Measurements from ENCODE around the gene NCAPG.

Gene NCAPG

GRCh38 chr4:17773135-17773698 is 37.6 kb upstream of the NCAPG start:
- H3K9ac ChIP-seq (ENCODE audit: low read depth, low read length): no peak overlapping the region
- 93% methylated on average over 10 of the region's 10 CpGs for WGBS
- no peaks in the 10 kb centered on the region for H3K9me3 ChIP-seq (ENCODE audit: insufficient read depth, low read depth, low read length)
- no peaks in the 10 kb centered on the region for H3K4me1 ChIP-seq (ENCODE audit: insufficient read depth, low read length)
- H3K27ac ChIP-seq (ENCODE audit: low read depth, low read length): no peak overlapping the region
- peaks cover 3% of the 10 kb centered on the region; the same call in 1 of the 2 replicates for H3K27me3 ChIP-seq (ENCODE audit: insufficient read depth, low read length)
- no peaks in the 10 kb centered on the region for H3K36me3 ChIP-seq (ENCODE audit: insufficient read depth, low read length)
- no peak overlapping the region for H3K4me3 ChIP-seq (ENCODE audit: low read length)

GRCh38 chr4:17778431-17778830 is 32.3 kb upstream of the NCAPG start:
- no peaks in the 10 kb centered on the region for H3K36me3 ChIP-seq (ENCODE audit: insufficient read depth, low read length)

GRCh38 chr4:17780501-17781299 is 30.1 kb upstream of the NCAPG start:
- WGBS: 23% methylated on average over 31 of the region's 31 CpGs
- Histone ChIP-seq H3K36me3 (ENCODE audit: insufficient read depth, low read length) (no peaks in the 10 kb centered on the region), H3K27me3 (ENCODE audit: insufficient read depth, low read length) (peaks cover 60% of the 10 kb centered on the region), H3K9ac (ENCODE audit: low read depth, low read length) (peak overlapping the region; percentile 37), H3K9me3 (ENCODE audit: insufficient read depth, low read depth, low read length) (no peaks in the 10 kb centered on the region), H3K4me1 (ENCODE audit: insufficient read depth, low read length) (peaks cover 6% of the 10 kb centered on the region; the same call in 1 of the 2 replicates), H3K27ac (ENCODE audit: low read depth, low read length) (no peak overlapping the region), H3K4me3 (ENCODE audit: low read length) (peak overlapping the region; percentile 54)

More at GRCh38 chr4:17778431-17778830, 32.3 kb upstream of the NCAPG start:
- 90% methylated on average over 3 of the region's 3 CpGs for WGBS
- no peak overlapping the region for H3K27ac ChIP-seq (ENCODE audit: low read depth, low read length)
- no peak overlapping the region for H3K9ac ChIP-seq (ENCODE audit: low read depth, low read length)
- no peak overlapping the region for H3K4me3 ChIP-seq (ENCODE audit: low read length)
- H3K9me3 ChIP-seq (ENCODE audit: insufficient read depth, low read depth, low read length): no peaks in the 10 kb centered on the region
- H3K4me1 ChIP-seq (ENCODE audit: insufficient read depth, low read length): peaks cover 6% of the 10 kb centered on the region; the same call in 1 of the 2 replicates
- H3K27me3 ChIP-seq (ENCODE audit: insufficient read depth, low read length): peaks cover 53% of the 10 kb centered on the region

GRCh38 chr4:17781300-17782287 is 29.2 kb upstream of the NCAPG start, which contains the start of gene FAM184B:
Gene FAM184B, minus strand, starts transcription at chr4:17781621. Its CDS starts 322 bp downstream, at chr4:17781299.
- WGBS: 2% methylated on average over 82 of the region's 82 CpGs
- Histone ChIP-seq H3K27me3 (ENCODE audit: insufficient read depth, low read length) (peaks cover 60% of the 10 kb centered on the region), H3K36me3 (ENCODE audit: insufficient read depth, low read length) (no peaks in the 10 kb centered on the region), H3K27ac (ENCODE audit: low read depth, low read length) (no peak within 1 kb of the TSS), H3K4me1 (ENCODE audit: insufficient read depth, low read length) (peaks cover 6% of the 10 kb centered on the region; the same call in 1 of the 2 replicates), H3K4me3 (ENCODE audit: low read length) (peak within 1 kb of the TSS; percentile 54), H3K9me3 (ENCODE audit: insufficient read depth, low read depth, low read length) (no peaks in the 10 kb centered on the region), H3K9ac (ENCODE audit: low read depth, low read length) (peak within 1 kb of the TSS; percentile 37)

GRCh38 chr4:17785858-17786257 is 24.9 kb upstream of the NCAPG start:
- Histone ChIP-seq H3K4me1 (ENCODE audit: insufficient read depth, low read length) (no peaks in the 10 kb centered on the region; the same call in 1 of the 2 replicates), H3K36me3 (ENCODE audit: insufficient read depth, low read length) (no peaks in the 10 kb centered on the region), H3K9ac (ENCODE audit: low read depth, low read length) (no peak overlapping the region), H3K4me3 (ENCODE audit: low read length) (no peak overlapping the region), H3K27ac (ENCODE audit: low read depth, low read length) (no peak overlapping the region), H3K27me3 (ENCODE audit: insufficient read depth, low read length) (peaks cover 32% of the 10 kb centered on the region), H3K9me3 (ENCODE audit: insufficient read depth, low read depth, low read length) (no peaks in the 10 kb centered on the region)
- 74% methylated on average over 5 of the region's 5 CpGs for WGBS

GRCh38 chr4:17786567-17786966 is 24.2 kb upstream of the NCAPG start:
- WGBS: 90% methylated on average over 5 of the region's 5 CpGs
- Histone ChIP-seq H3K4me3 (ENCODE audit: low read length) (no peak overlapping the region), H3K4me1 (ENCODE audit: insufficient read depth, low read length) (no peaks in the 10 kb centered on the region; the same call in 1 of the 2 replicates), H3K27ac (ENCODE audit: low read depth, low read length) (no peak overlapping the region), H3K27me3 (ENCODE audit: insufficient read depth, low read length) (peaks cover 25% of the 10 kb centered on the region), H3K36me3 (ENCODE audit: insufficient read depth, low read length) (no peaks in the 10 kb centered on the region), H3K9ac (ENCODE audit: low read depth, low read length) (no peak overlapping the region), H3K9me3 (ENCODE audit: insufficient read depth, low read depth, low read length) (no peaks in the 10 kb centered on the region)

- 94% methylated on average over 4 of the region's 5 CpGs for WGBS
- Histone ChIP-seq H3K9ac (ENCODE audit: low read depth, low read length) (no peak overlapping the region), H3K4me3 (ENCODE audit: low read length) (no peak overlapping the region), H3K9me3 (ENCODE audit: insufficient read depth, low read depth, low read length) (peaks cover 4% of the 10 kb centered on the region; the same call in 1 of the 2 replicates), H3K27me3 (ENCODE audit: insufficient read depth, low read length) (peaks cover 17% of the 10 kb centered on the region), H3K36me3 (ENCODE audit: insufficient read depth, low read length) (0 out of 2 replicates have a peak, but pooled peaks cover 5% of the 10 kb centered on the region), H3K27ac (ENCODE audit: low read depth, low read length) (no peak overlapping the region), H3K4me1 (ENCODE audit: insufficient read depth, low read length) (no peaks in the 10 kb centered on the region; the same call in 1 of the 2 replicates)
Measured at GRCh38 chr4:17787315-17787714, 23.5 kb upstream of the NCAPG start.

GRCh38 chr4:17788956-17789355 is 21.8 kb upstream of the NCAPG start:
- Histone ChIP-seq H3K27me3 (ENCODE audit: insufficient read depth, low read length) (peaks cover 1% of the 10 kb centered on the region; the same call in 1 of the 2 replicates), H3K36me3 (ENCODE audit: insufficient read depth, low read length) (peaks cover 9% of the 10 kb centered on the region), H3K9ac (ENCODE audit: low read depth, low read length) (no peak overlapping the region), H3K4me3 (ENCODE audit: low read length) (no peak overlapping the region), H3K27ac (ENCODE audit: low read depth, low read length) (no peak overlapping the region), H3K9me3 (ENCODE audit: insufficient read depth, low read depth, low read length) (peaks cover 4% of the 10 kb centered on the region; the same call in 1 of the 2 replicates), H3K4me1 (ENCODE audit: insufficient read depth, low read length) (no peaks in the 10 kb centered on the region; the same call in 1 of the 2 replicates)

- Histone ChIP-seq H3K4me1 (ENCODE audit: insufficient read depth, low read length) (no peaks in the 10 kb centered on the region), H3K36me3 (ENCODE audit: insufficient read depth, low read length) (peaks cover 24% of the 10 kb centered on the region), H3K27ac (ENCODE audit: low read depth, low read length) (no peak overlapping the region), H3K9ac (ENCODE audit: low read depth, low read length) (no peak overlapping the region), H3K27me3 (ENCODE audit: insufficient read depth, low read length) (no peaks in the 10 kb centered on the region), H3K4me3 (ENCODE audit: low read length) (no peak overlapping the region), H3K9me3 (ENCODE audit: insufficient read depth, low read depth, low read length) (peaks cover 4% of the 10 kb centered on the region; the same call in 1 of the 2 replicates)
- 93% methylated on average over 1 of the region's 1 CpG for WGBS
Measured at GRCh38 chr4:17794730-17795129, 16.0 kb upstream of the NCAPG start.

- Histone ChIP-seq H3K9me3 (ENCODE audit: insufficient read depth, low read depth, low read length) (no peaks in the 10 kb centered on the region), H3K4me3 (ENCODE audit: low read length) (no peak overlapping the region), H3K36me3 (ENCODE audit: insufficient read depth, low read length) (peaks cover 45% of the 10 kb centered on the region), H3K27ac (ENCODE audit: low read depth, low read length) (no peak overlapping the region), H3K9ac (ENCODE audit: low read depth, low read length) (no peak overlapping the region), H3K4me1 (ENCODE audit: insufficient read depth, low read length) (no peaks in the 10 kb centered on the region), H3K27me3 (ENCODE audit: insufficient read depth, low read length) (no peaks in the 10 kb centered on the region)
- 95% methylated on average over 1 of the region's 1 CpG for WGBS
Measured at GRCh38 chr4:17797808-17798207, 13.0 kb upstream of the NCAPG start.
